Suprapubic skin (tissue), 4 donors: ENCODE results near the gene ARID1B.

Experiments
- CTCF ChIP-seq, 2 donors: fragments of 200-600 bp in 1 of 2; fragments of 450-650 bp in 1 of 2; sonication (generic) in 1 of 2; IDR thresholded peaks; one replicate each; pipeline ENCODE4 v1.5.1; 2016 to 2019; ENCODE audit warnings: antibody characterized with exemption in 2 of 2, mild to moderate bottlenecking in 1 of 2, moderate library complexity in 1 of 2
- EP300 ChIP-seq: sonication (generic); formaldehyde crosslinking; IDR thresholded peaks from one replicate; pipeline ENCODE4 v1.6.1; 2017; ENCODE audit warnings: antibody characterized with exemption
- POLR2A ChIP-seq, 2 donors: fragments of 450-650 bp; IDR thresholded peaks; one replicate each; pipeline ENCODE4 v1.6.1; 2017; ENCODE audit warnings: antibody characterized with exemption in 2 of 2, mild to moderate bottlenecking in 2 of 2, moderate library complexity in 2 of 2
- POLR2AphosphoS5 ChIP-seq, 3 donors: sonication (generic); formaldehyde crosslinking; IDR thresholded peaks; one replicate each; pipeline ENCODE4 v1.6.1; 2017; ENCODE audit warnings: antibody characterized with exemption in 3 of 3

GRCh38 chr6:156832669-156833068 is 55.5 kb downstream of the ARID1B start:
- TF ChIP-seq CTCF (IDR thresholded peaks at IDR 0.05) (no peak), POLR2AphosphoS5 (IDR thresholded peaks at IDR 0.05) (no peak), POLR2A (IDR thresholded peaks at IDR 0.05) (no peak), EP300 (no peak)
